Right ventricle myocardium superior (tissue), 1 donor: ENCODE results near the gene RCC2. TPM values are rescaled to one million over a fixed set of nuclear protein-coding genes. Genes with fewer than 3 reads are reported as not detected.
"Not testable (repeated sequence)": the region's sequence is repeated elsewhere in the genome, so short reads cannot be mapped to it uniquely, and the experiment has no call there.

Experiments used
- ATAC-seq: fragments of 200-7000 bp; cut with Tn5 transposase; one replicate; pipeline ENCODE4 v1.9.1; 2020; ENCODE audit warnings: mild to moderate bottlenecking; ENCODE audit not compliant: poor library complexity
- DNase-seq: peaks from one replicate; pipeline ENCODE4 v3.0.0-alpha.2; 2020
- intact Hi-C: fragments of 100-400 bp; cut with DNase I; formaldehyde crosslinking; loops from one replicate; pipeline ENCODE4 v1.11.2; 2022
- total RNA-seq: library from RNA; stranded (reverse); fragmentation: NEBNext Ultra II Directional; extraction: Animal tissue kit (Norgen Biotek cat#: 25700); gene quantifications from one replicate; pipeline ENCODE4 v1.2.1, GENCODE V29; 2021
- donor health status: DM: no; HTN: yes; CAD: no; lungs with severe emphysema.

Gene RCC2
- total RNA-seq, 1 donor from 2014 or later: 11.3 TPM

DNA sequence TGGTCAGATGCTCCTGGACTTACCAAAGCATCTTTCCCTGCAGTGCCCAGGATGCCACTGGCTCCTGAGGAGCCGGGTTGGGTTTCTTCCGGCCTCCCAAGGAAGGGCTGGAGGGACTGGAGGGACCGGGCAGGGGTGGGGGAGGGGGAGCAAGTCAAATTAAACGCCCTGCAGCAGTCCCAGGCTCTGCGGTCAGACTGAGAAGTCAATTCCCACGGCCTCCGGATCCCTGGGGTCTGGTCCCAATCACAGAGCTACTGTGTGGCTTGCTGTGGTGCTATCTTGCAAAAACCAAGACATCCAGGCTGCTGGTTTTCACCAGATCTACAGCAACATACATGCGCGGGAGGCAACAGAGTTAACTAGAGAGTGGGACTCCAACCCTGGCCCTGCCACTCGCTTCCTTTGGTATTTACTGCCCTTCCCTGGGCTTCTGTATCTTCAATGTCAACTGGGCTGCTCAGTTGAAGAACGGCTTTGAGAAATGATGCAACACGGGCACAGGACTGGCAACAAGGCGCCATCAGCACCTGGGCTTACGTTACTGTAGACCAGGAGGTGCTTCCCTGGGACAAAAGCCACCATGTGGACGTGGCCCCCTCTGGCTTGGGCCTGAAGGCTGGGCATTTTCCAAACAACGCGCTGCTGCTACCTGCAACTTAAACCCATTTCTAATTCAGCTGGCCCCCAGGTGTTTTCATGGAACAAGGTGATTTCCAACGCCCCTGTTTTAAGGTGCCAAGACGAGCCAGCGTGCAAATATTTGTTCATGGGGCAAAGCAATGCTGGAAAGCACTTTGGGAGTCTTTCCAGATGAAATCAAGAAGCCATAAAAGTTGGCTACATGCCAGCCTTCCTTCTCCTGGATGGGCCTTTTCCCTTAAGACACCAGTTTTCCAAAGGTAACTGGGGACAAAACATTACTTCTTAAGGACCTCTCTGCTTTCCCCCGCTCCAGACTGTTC lies 11.5 kb downstream of the RCC2 start:
- ATAC-seq: no peak
- no peak for DNase-seq
- intact Hi-C loops: loop anchor here (10.0 kb wide), 1 partner anchor 177 kb away; no protein-coding TSS in a partner anchor

DNA sequence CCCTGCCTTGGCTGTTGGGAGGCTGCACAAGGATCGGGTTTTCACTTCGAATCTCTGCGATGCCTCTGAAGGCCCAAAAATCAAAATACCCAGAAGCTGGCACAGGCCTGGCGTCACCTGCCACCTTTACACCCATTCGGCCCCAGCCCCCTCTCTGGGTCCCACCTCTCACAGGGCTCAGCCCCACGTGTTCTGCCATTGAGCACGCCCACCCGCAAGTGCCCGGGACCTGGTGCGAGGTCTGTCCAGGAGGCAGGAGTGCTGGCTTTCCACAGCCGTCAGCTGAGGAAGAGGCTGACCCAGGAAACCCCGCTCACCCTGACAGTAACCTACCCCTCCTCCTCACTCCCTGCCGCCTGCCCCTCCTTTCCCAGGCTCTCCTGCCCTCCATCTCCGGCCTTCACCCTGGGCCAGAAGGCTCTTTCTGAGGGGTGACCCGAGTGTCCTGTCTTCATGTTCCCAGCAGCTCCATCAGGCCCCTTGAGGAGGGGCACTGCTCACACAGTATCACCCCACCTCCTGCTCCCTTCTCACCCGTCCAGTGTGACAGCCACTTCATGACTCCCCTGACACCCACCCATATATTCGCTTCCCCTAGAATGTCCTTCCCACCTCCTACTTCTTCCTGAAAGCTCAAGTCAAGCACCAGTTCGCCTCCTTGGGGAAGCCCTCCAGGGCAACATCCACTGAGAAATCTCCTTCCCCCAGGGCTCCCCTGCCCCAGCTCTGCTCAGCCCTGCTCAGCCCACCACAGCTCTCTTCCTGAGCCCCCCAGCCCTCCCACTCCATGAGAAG lies 13.5 kb downstream of the RCC2 start:
- ATAC-seq (no peak), DNase-seq (no peak)
- intact Hi-C loops: loop anchor here (10.0 kb wide), 1 partner anchor 179 kb away; no protein-coding TSS in a partner anchor

DNA sequence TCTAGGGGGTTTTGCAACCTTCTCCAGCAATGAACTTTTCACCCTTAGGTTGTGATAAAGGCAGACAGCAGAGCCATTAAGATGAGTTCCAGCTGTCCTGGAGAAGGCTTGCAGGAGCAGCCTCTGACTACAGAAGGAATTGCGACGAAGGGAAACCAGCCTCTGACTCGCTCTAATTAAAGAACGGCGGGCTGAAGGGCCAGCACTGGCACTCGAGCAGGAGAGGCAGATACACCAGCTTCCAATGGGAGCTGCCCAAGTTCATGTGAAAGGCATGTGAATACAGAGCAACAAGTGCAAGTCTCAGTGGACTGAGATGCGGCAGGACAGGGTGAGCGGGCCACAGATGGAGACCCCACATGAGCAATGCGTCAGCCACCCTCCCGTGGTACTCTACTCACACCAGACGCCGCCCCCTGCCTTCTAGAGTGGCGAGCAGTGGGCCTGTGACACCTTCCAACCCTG lies 15.7 kb downstream of the RCC2 start:
- intact Hi-C loops: loop anchor here (5.0 to 10.0 kb wide), 2 partner anchors 63 to 181 kb away; no protein-coding TSS in a partner anchor
- ATAC-seq (peak; percentile 75), DNase-seq (no peak)

DNA sequence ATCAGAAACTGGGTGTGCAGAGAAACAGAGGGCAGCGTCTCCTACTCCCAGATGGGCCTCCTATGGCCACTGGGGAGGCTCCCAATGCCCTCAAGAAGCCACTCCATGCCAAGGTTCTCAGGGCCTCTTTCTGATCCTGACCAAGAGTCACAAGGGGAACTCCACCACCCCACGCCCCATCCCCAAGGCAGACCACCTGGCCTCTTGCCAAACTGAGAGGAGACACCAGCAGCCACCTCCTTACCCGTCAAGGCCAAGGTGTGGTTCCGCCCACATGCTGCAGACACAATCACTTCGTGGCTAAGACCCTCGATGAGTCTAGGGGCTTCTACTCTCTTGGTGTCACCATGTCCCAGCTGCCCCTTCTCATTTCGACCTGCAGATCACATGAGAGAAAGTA lies 17.0 kb downstream of the RCC2 start:
- no peak for DNase-seq
- no peak for ATAC-seq
- intact Hi-C loops: loop anchor here (5.0 to 10.0 kb wide), 2 partner anchors 65 to 182 kb away; no protein-coding TSS in a partner anchor

DNA sequence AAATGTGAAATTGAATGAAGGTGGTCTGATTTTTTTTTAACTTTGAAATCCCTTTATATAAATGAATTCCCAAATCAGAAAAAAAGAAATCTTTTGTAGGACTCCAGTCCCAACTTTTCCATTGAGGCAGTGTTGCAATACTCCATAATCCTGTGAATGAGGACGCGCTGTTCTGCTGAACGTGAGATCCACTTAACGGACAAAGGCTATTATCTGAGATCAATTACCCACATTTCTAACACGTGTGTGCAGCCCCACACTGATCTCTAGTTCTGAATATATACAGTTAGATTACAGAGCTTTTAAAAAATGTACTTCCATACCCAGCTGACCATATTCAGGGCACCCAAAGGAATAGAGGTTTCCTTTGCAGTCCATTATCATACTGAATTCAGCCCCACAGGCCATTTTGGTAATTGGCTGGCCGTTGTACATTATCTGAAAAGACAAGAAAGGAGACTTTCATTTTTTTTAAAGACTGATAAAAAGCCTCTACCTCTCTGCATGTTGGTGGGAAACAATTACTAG lies 19.0 kb downstream of the RCC2 start:
- DNase-seq (no peak), ATAC-seq (no peak)
- intact Hi-C loops: loop anchor here (5.0 to 10.0 kb wide), 2 partner anchors 67 to 184 kb away; no protein-coding TSS in a partner anchor

DNA sequence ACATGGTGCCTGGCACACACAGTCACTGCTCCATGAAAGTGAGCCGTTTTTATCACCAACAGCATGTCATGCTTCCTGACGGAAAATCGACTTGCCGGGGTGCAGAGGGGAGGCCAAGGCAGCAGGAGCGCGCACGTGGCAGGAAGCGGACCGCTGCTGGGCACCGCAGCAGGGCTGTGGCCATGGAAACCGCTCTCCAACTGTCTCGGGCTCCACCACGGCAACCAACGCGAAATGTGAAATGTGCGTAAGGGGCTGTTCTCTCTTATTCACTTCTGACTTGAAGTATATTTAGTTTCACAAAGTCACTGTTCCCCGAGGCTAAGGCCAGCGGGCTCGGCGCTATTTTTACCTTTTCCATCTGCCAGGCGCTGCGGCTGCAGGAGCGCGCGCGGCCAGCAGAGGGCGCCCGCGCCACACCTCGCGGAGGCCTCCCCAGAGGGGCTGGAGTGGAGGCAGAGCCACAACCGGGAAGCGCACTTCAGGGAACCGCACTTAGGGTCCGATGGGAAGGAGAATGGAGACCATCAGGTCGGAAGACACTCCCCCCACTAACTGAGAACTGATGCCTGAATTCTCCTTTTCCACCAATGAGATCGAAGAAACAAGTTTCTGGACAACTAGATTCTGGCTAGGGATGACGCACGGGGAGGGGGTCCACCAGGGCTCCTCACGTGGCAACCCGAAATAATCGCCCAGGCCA lies 19.7 kb downstream of the RCC2 start:
- DNase-seq: peak; percentile 84
- ATAC-seq: peak; percentile 88
- intact Hi-C loops: loop anchor here (5.0 to 10.0 kb wide), 2 partner anchors 68 to 185 kb away; no protein-coding TSS in a partner anchor

DNA sequence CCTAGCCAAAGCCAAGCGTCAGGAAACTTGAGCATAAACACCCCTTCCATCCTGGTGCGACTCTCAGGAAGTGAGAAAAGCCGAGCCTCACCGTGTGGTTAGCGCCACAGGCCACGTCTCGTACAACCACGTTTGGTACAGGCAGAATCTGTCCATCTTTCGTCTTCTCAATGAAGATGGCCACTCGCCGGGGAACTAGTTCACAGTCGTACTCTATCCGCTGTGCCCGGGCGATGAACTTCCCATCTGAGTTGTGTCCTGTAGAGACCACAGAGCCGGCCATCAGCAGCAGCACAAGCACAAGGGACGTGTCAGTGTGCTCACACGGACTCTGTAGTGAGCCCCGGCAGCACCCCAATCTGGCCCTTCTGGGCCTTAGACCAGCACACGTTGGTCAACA lies 23.1 kb downstream of the RCC2 start:
- ATAC-seq: no peak

DNA sequence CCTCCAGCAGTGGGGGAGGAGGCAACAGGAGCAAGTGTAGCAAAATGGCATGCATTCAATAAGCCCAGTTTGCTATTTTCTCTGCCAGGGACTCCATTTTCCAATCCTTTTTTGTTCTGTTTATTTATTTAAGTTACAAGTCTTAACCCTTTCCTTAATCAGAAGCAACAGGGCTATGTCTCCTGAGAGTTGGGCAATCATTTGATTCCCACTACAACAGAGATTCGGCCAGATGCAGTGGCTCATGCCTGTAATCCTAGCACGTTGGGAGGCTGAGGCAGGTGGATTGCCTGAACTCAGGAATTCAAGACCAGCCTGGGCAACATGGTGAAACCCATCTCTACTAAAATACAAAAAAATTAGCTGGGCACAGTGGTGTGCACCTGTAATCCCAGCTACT lies 25.5 kb downstream of the RCC2 start:
- intact Hi-C loops: no loop called here
- ATAC-seq (no peak), DNase-seq (no peak)

More for the DNA sequence above, 23.1 kb downstream of the RCC2 start:
- intact Hi-C loops: no loop called here
- no peak for DNase-seq

DNA sequence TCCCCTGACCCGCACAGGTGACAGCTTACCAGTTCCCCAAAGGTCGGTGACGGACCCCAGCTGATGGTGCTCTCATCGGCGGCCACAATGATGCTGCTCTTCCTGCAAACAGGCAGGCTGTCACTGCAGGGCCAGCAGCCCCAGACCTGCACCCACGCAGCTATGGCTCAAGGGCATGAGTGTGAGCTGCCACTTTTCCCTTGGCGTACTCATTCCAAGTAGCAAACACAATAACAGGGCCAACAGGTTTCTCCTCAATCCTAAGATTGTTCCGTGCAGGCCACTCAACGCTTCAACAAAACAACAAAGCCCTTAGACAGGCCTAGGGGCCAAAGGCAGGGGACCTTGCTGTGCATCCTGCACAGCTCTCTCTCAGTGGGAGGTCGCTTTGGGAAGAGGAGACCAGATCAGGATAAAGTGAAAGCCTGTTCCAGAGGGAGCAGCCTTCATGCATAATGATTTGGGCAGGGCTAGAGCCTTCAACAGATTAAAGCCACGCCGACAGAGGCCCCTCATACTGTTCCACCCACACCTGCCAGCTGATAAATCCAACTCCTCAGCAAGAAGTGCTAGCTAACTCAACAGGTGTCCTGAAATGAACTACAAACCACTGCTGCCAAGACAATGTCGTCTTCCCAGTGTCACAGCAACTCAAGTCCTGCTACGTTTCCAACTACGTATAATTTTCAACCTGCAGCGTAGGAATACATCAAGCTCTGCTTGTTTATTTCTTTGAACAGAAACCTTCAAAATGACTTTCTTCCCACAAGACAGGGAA lies 27.2 kb downstream of the RCC2 start:
- intact Hi-C loops: no loop called here
- DNase-seq: no peak
- ATAC-seq: peak; percentile 54

DNA sequence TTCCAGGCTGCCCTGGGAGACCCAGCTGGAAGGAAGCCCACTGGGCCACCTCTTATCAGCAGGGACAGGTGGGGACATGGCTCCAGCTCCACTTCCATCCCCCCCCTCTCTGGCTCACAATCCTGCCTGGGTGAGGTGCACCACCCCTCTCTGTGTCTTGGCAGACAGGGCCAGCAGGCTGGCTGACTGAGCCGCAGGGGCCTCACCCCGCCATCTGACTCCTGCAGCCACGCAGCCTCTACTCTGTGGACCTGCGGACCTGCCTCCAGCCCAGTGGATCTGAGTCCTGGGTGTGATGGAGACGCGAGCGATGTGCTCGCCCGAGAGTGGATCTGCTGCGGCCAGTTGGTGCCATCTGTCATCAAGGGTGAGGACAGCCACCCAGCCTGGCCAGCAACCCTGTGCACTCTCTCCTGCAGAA lies 30.1 kb downstream of the RCC2 start:
- DNase-seq (peak; percentile 63), ATAC-seq (peak; percentile 69)
- intact Hi-C loops: loop anchor here (5.0 kb wide), 1 partner anchor 282 kb away; no protein-coding TSS in a partner anchor

DNA sequence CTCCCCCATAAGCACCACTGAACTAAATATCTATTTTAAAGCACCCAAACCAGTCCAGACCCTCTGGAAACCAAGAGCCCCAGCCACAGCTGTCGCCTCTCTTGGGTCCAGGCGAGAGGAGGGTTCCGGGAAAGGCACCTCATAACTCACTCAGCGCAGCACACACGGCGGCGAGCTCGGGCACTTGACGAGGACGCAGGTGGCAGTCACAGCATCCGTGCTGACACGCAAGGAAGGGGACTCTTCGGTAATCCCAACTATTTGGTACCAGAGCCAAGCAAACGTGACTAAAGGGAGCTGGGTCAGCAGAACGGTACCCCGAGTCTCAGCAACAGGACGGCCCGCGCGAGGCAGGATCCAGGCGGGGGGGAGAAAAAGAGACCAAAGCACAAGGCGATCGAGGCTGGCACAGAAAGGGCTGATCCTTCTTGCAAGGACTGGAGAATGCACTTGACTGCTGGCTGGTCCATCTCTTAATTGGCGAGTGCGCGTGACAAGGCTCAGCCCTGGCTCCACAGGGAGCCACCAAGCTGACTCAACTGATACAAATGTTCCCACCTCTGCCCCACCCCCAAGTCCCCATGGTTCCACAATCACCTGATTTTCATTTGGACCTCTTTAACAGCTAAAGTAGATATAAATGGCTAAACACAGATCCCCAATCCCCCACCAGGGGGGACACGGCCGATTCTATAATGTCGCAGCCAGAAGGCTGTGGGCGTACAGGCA lies 31.5 kb downstream of the RCC2 start:
- intact Hi-C loops: loop anchor here (5.0 kb wide), 1 partner anchor 281 kb away; no protein-coding TSS in a partner anchor
- ATAC-seq, DNase-seq: not testable (repeated sequence)

DNA sequence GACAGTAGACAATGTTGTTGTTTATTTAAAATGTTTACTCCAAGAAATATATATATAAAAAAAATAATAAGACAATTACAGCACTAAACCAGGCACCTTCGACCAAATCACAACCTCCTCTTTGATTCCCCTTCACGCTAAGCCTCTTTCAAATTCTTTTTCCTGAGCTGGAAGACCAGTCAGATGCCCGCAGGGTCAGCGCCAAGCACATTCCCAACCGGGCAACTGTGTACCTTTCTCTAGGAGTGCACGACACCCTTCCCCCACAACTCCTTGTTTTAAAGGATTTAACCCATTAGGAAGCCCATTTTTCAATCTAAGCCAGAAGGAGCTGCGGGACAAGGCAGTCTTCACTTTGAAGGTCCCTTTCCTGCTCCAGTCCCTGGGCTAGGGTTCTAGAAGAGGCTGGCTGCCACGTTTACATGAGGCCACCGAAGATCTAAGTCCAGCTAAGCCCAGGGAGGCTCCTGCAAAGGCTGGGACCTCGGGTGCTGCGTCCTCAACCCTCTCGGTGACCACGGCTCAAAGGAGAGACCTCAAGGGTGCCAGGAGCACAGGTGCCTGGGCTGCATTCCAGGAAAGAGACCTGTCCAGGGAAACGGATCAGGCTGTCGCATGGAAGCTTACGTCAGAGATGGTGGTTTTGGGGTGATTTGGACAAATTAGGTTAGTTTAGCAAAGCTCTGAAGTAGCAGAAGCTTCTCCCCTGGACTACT lies 32.6 kb downstream of the RCC2 start:
- DNase-seq, ATAC-seq: not testable (repeated sequence)
- intact Hi-C loops: loop anchor here (5.0 kb wide), 1 partner anchor 280 kb away; no protein-coding TSS in a partner anchor

DNA sequence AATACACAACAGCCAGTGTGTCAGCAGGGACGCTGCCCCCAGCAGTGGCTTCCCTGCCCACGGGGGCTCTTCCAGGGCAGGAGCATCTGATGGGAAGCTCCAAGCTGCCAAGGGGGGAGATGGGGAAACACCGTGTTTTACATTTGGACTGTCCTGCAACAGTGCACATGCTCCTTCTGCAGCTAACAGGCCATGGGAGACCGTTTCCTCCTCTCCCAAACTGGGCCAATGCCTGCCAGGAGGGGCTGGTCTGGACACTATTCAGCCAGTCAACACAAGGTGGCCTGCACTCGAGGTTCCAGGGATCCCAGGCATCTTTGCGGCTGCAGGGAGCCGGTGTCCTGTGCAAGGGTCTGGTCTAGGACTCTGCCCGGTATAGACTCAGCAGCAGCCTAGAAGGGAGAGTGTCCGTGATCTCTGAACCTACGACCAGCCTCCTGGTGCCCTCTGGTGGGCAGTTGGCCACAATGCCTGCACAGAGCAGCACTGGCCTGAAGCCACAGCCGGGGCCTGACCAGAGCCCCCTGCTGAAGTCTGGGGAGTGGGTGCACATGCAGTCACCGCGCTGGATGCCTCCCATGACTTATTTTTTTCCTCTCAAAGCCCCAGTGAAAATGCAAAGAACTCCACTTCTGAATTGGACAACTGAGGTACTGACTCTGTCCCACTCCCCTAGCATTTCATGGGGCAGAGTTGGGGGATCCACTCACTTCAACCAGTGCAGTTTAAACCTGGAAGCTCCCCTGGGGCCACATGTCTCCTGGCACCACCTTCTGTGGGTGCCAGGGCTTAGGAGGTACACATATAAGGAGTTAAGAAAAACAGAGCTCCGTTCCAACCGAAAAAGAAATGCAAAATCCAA lies 33.3 kb downstream of the RCC2 start:
- peak; percentile 88 for ATAC-seq
- peak; percentile 74 for DNase-seq
- intact Hi-C loops: loop anchor here (5.0 kb wide), 1 partner anchor 279 kb away; no protein-coding TSS in a partner anchor

DNA sequence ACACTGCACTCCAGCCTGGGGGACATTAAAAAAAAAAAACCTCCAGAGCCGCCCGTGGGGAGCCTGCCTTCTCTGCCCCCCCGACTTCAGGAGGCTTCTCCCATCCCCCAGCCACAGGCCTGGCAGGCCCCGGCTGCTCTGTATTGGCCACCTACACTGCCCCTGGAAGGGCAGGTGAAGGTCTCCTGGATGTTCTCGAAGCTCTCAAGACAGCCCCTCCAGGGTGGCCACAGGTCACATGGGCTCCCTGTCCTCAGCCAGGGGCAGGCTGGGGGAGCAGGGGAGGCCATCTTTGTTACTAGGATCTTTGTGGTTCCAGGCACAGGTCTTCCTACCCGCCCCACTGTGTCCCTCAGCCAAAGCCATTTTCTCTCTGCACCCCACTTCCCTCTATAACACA lies 34.7 kb downstream of the RCC2 start:
- intact Hi-C loops: loop anchor here (5.0 kb wide), 1 partner anchor 278 kb away; no protein-coding TSS in a partner anchor
- DNase-seq: no peak
- ATAC-seq: no peak
